ENCODE data around the gene PRR35. TPM values are rescaled to one million over a fixed set of nuclear protein-coding genes. Genes with fewer than 3 reads are reported as not detected.

PRR35 gene
- total and polyA plus RNA-seq, 2 of the 4 experiments (the other 2 are of a cell fraction), result not detected

DNA sequence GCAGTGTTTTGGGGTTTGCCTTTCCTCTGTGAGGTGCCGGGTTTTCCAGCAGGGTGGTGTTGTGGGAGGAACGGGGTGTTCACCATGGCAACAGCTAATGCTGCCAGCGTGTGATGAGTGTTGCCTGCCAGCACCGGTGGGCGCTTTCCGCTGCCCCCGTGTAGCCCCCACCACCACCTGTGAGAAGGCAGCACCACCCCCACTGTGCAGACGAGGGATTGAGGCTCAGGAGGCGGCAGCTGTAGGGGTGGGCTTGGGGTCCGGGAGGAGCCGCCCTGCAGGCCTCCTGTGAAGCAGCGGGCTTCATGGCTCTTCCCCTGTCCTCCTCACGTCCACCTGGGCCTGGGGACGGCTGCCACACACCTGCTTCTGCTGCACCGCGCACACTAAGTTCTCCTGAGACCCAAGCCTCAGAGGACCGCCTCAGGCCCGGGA, 34.9 kb downstream of the PRR35 start:
- dilution Hi-C loops (cut with HindIII; ENCODE audit: low sequenced_read_pairs, unreplicated experiment) (no loop called here), intact Hi-C loops (cut with micrococcal nuclease) (no loop called here)
- WGBS, 2 experiments (ENCODE audit: extremely low coverage in 2 of 2, insufficient read length in 1 of 2), result 88% methylated on average over 3 of the region's 18 CpGs; no CpG with 5 or more reads in 1 of the 2 experiments

More for the DNA sequence above, 34.9 kb downstream of the PRR35 start:
- Histone ChIP-seq H4K91ac (ENCODE audit: insufficient read depth, low read depth, low read length) (no peak overlapping the region), H2BK20ac (ENCODE audit: low read depth, low read length) (no peak overlapping the region), H3K27me3 (ENCODE audit: control insufficient read depth, insufficient read depth, low read length) (no peaks in the 10 kb centered on the region), H3K27ac (ENCODE audit: insufficient read depth, low read length) (no peak overlapping the region), H3K4me2 (ENCODE audit: low read depth, low read length) (no peak overlapping the region), H2AK5ac (ENCODE audit: low read depth, low read length) (no peak overlapping the region), H2BK15ac (ENCODE audit: low read depth, low read length) (no peak overlapping the region), H2AFZ (replicated peaks; ENCODE audit: low read length, poor library complexity) (no peak overlapping the region), H4K20me1 (ENCODE audit: insufficient read depth, low read length) (peaks cover 62% of the 10 kb centered on the region), H3K4me3 (ENCODE audit: insufficient read depth, low read depth, low read length) (no peak overlapping the region), H3K56ac (ENCODE audit: extremely low read depth, insufficient read depth, low read length) (no peak overlapping the region), H3K4me1 (ENCODE audit: control insufficient read depth, insufficient read depth, low read length) (peaks cover 7% of the 10 kb centered on the region; the same call in 1 of the 2 replicates), H3K4ac (ENCODE audit: low read depth, low read length) (no peak overlapping the region), H3K14ac (replicated peaks; ENCODE audit: low read depth, low read length) (no peak overlapping the region), H3K36me3 (ENCODE audit: control insufficient read depth, insufficient read depth, low read length) (peaks cover 8% of the 10 kb centered on the region; the same call in 1 of the 2 replicates), H3K9me1 (ENCODE audit: insufficient read depth, low read length) (peaks cover 12% of the 10 kb centered on the region; the same call in 1 of the 2 replicates), H3K18ac (ENCODE audit: low read depth, low read length) (no peak overlapping the region), H3K9ac (ENCODE audit: low read depth, low read length) (no peak overlapping the region), H3K23ac (ENCODE audit: low read depth, low read length) (no peak overlapping the region), H2AK9ac (replicated peaks; ENCODE audit: low read depth, low read length, poor library complexity) (no peak overlapping the region), H2BK120ac (ENCODE audit: low read depth, low read length) (no peak overlapping the region), H2BK5ac (ENCODE audit: low read depth, low read length, poor library complexity, severe bottlenecking) (no peak overlapping the region), H4K8ac (ENCODE audit: low read depth in 2 of 2, low read length in 2 of 2) (no peak overlapping the region), H3K9me3 (ENCODE audit: control insufficient read depth, insufficient read depth, low read length) (no peaks in the 10 kb centered on the region), H3K79me1 (ENCODE audit: low read depth in 1 of 2, low read length in 2 of 2) (peaks cover 22 to 85% of the 10 kb centered on the region in 2 experiments; a peak in 3 of 4 replicates), H4K5ac (ENCODE audit: low read depth, low read length) (no peak overlapping the region)
- no TSS peak for BruUV-seq (replicated peaks)
- DNase-seq, result no peak
- TF ChIP-seq MXI1 (IDR thresholded peaks at IDR 0.05; ENCODE audit: borderline replicate concordance, low read depth, low read length) (no peak), RFX5 (IDR thresholded peaks at IDR 0.05; ENCODE audit: low read depth, low read length) (no peak), NFE2L2 (IDR thresholded peaks at IDR 0.05; ENCODE audit: low read depth, low read length) (no peak), MAZ (IDR thresholded peaks at IDR 0.05; ENCODE audit: borderline replicate concordance, low read depth, low read length) (no peak), RCOR1 (IDR thresholded peaks at IDR 0.05; ENCODE audit: insufficient replicate concordance, low read length) (no peak), RAD21 (IDR thresholded peaks at IDR 0.05; ENCODE audit: low read length) (no peak), BHLHE40 (IDR thresholded peaks at IDR 0.05; ENCODE audit: low read depth, low read length) (no peak), FOS (IDR thresholded peaks at IDR 0.05; ENCODE audit: low read depth, low read length) (no peak), CHD1 (IDR thresholded peaks at IDR 0.05; ENCODE audit: low read depth, low read length) (no peak), CEBPB (IDR thresholded peaks at IDR 0.05; ENCODE audit: low read depth, low read length) (no peak), MAFK (IDR thresholded peaks at IDR 0.05; ENCODE audit: low read depth, low read length) (no peak), POLR2A (IDR thresholded peaks at IDR 0.05; ENCODE audit: low read depth, low read length) (no peak), SMC3 (IDR thresholded peaks at IDR 0.05; ENCODE audit: low read depth, low read length) (no peak)
- TF ChIP-seq, protein P1, sequence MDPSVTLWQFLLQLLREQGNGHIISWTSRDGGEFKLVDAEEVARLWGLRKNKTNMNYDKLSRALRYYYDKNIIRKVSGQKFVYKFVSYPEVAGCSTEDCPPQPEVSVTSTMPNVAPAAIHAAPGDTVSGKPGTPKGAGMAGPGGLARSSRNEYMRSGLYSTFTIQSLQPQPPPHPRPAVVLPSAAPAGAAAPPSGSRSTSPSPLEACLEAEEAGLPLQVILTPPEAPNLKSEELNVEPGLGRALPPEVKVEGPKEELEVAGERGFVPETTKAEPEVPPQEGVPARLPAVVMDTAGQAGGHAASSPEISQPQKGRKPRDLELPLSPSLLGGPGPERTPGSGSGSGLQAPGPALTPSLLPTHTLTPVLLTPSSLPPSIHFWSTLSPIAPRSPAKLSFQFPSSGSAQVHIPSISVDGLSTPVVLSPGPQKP (IDR thresholded peaks at IDR 0.05; ENCODE audit: borderline replicate concordance, low read depth, low read length), result no peak
- TF ChIP-seq, protein P2, sequence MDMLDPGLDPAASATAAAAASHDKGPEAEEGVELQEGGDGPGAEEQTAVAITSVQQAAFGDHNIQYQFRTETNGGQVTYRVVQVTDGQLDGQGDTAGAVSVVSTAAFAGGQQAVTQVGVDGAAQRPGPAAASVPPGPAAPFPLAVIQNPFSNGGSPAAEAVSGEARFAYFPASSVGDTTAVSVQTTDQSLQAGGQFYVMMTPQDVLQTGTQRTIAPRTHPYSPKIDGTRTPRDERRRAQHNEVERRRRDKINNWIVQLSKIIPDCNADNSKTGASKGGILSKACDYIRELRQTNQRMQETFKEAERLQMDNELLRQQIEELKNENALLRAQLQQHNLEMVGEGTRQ (IDR thresholded peaks at IDR 0.05; ENCODE audit: low read depth, low read length), result no peak
- TF ChIP-seq, protein P3, sequence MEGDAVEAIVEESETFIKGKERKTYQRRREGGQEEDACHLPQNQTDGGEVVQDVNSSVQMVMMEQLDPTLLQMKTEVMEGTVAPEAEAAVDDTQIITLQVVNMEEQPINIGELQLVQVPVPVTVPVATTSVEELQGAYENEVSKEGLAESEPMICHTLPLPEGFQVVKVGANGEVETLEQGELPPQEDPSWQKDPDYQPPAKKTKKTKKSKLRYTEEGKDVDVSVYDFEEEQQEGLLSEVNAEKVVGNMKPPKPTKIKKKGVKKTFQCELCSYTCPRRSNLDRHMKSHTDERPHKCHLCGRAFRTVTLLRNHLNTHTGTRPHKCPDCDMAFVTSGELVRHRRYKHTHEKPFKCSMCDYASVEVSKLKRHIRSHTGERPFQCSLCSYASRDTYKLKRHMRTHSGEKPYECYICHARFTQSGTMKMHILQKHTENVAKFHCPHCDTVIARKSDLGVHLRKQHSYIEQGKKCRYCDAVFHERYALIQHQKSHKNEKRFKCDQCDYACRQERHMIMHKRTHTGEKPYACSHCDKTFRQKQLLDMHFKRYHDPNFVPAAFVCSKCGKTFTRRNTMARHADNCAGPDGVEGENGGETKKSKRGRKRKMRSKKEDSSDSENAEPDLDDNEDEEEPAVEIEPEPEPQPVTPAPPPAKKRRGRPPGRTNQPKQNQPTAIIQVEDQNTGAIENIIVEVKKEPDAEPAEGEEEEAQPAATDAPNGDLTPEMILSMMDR (conservative IDR thresholded peaks at IDR 0.05; ENCODE audit: low read depth, low read length), result no peak
- ChIA-PET POLR2A (ENCODE audit: unreplicated experiment) (no interaction called here), CTCF (no interaction called here)
- ATAC-seq (ENCODE audit: low read depth), result no peak
- in situ Hi-C loops (cut with MboI; ENCODE audit: low sequenced_read_pairs), result no loop called here
